Measurements from ENCODE around the gene PRDM5.

GRCh38 chr4:120965938-120966337 is 43.4 kb upstream of the PRDM5 start:
- TF ChIP-seq CREB1 (IDR thresholded peaks at IDR 0.05; ENCODE audit: low read depth) (no peak), EP300 (IDR thresholded peaks at IDR 0.05; ENCODE audit: borderline replicate concordance) (no peak), MAX (IDR thresholded peaks at IDR 0.05) (no peak), REST (IDR thresholded peaks at IDR 0.05; ENCODE audit: low read depth) (no peak), CEBPB (IDR thresholded peaks at IDR 0.05) (no peak), YY1 (IDR thresholded peaks at IDR 0.05; ENCODE audit: low read depth) (no peak), NFIC (IDR thresholded peaks at IDR 0.05) (no peak), ZBTB7A (IDR thresholded peaks at IDR 0.05; ENCODE audit: low read depth) (no peak), USF1 (IDR thresholded peaks at IDR 0.05) (no peak), EGR1 (IDR thresholded peaks at IDR 0.05) (no peak), TAF1 (IDR thresholded peaks at IDR 0.05; ENCODE audit: low read depth) (no peak), TCF12 (IDR thresholded peaks at IDR 0.05; ENCODE audit: low read depth) (no peak), TEAD4 (IDR thresholded peaks at IDR 0.05) (no peak), RAD21 (IDR thresholded peaks at IDR 0.05; ENCODE audit: low read depth) (no peak)
